Loucy (cell line): Measurements from ENCODE around the gene TBATA.

ENCODE experiments used
- H2AFZ ChIP-seq: fragments of 200-600 bp; sonication (generic); 2 replicates; pipeline ENCODE4 v1.6.0; 2016; ENCODE audit warnings: antibody characterized with exemption, mild to moderate bottlenecking, low read length, moderate library complexity
- H3F3A ChIP-seq: fragments of 200-600 bp; 2 replicates; pipeline ENCODE4 v1.6.0; 2016; ENCODE audit warnings: antibody characterized with exemption, low read depth, mild to moderate bottlenecking
- H3K27me3 ChIP-seq: fragments of 200-600 bp; sonication (generic); 2 replicates; pipeline ENCODE4 v1.6.1; 2014; ENCODE audit warnings: low read length, mild to moderate bottlenecking; ENCODE audit not compliant: insufficient read depth, poor library complexity, severe bottlenecking
- H3K36me3 ChIP-seq: fragments of 200-600 bp; sonication (generic); 2 replicates; pipeline ENCODE4 v1.6.1; 2016; ENCODE audit warnings: low read length; ENCODE audit not compliant: insufficient read depth
- H3K4me1 ChIP-seq: fragments of 200-600 bp; sonication (generic); 2 replicates; pipeline ENCODE4 v1.5.1; 2014; ENCODE audit warnings: low read length, mild to moderate bottlenecking; ENCODE audit not compliant: insufficient read depth, poor library complexity, severe bottlenecking
- H3K4me2 ChIP-seq: fragments of 200-600 bp; sonication (generic); 2 replicates; pipeline ENCODE4 v1.6.0; 2014; ENCODE audit warnings: antibody characterized with exemption, low read length, low read depth, mild to moderate bottlenecking; ENCODE audit not compliant: poor library complexity, severe bottlenecking
- H3K4me3 ChIP-seq: fragments of 200-600 bp; sonication (generic); 2 replicates; pipeline ENCODE4 v1.5.1; 2014; ENCODE audit warnings: low read length, mild to moderate bottlenecking, mixed read lengths; ENCODE audit not compliant: poor library complexity, severe bottlenecking
- H3K79me2 ChIP-seq: fragments of 200-600 bp; sonication (generic); 2 replicates; pipeline ENCODE4 v1.6.1; 2014; ENCODE audit warnings: low read length; ENCODE audit not compliant: insufficient read depth
- H3K9ac ChIP-seq: fragments of 200-600 bp; sonication (generic); 2 replicates; pipeline ENCODE4 v1.6.0; 2014; ENCODE audit warnings: mild to moderate bottlenecking, low read depth, low read length, moderate library complexity; ENCODE audit not compliant: poor library complexity, severe bottlenecking
- H3K9me2 ChIP-seq: fragments of 200-600 bp; sonication (generic); replicated peaks from 2 replicates; pipeline ENCODE4 v1.6.1; 2016; ENCODE audit warnings: low read depth, low read length, mixed read lengths
- H3K9me3 ChIP-seq: fragments of 200-600 bp; sonication (generic); 2 replicates; pipeline ENCODE4 v1.6.1; 2014; ENCODE audit warnings: mild to moderate bottlenecking, antibody characterized with exemption, low read length, low read depth; ENCODE audit not compliant: insufficient read depth
- H4K20me1 ChIP-seq: fragments of 200-600 bp; sonication (generic); 2 replicates; pipeline ENCODE4 v1.6.0; 2014; ENCODE audit warnings: antibody characterized with exemption, low read length, mild to moderate bottlenecking; ENCODE audit not compliant: insufficient read depth, poor library complexity, severe bottlenecking
- CTCF ChIP-seq: fragments of 200-600 bp; sonication (generic); conservative IDR thresholded peaks from 2 replicates; pipeline ENCODE4 v1.5.1; 2014; ENCODE audit warnings: mild to moderate bottlenecking, antibody characterized with exemption, low read length
- EZH2phosphoT487 ChIP-seq: fragments of 200-600 bp; IDR thresholded peaks from 2 replicates; pipeline ENCODE4 v1.6.1; 2018; ENCODE audit warnings: antibody characterized with exemption, mild to moderate bottlenecking, moderate library complexity, borderline replicate concordance

TBATA gene

GRCh38 chr10:70744617-70745143 lies 40.5 kb downstream of the TBATA start:
- no peak for TF ChIP-seq CTCF
- no peak for TF ChIP-seq EZH2phosphoT487
- Histone ChIP-seq H3K4me2 (no peak overlapping the region), H3K9ac (no peak overlapping the region)

GRCh38 chr10:70743879-70744278 lies 41.3 kb downstream of the TBATA start:
- Histone ChIP-seq H3K4me1 (no peaks in the 10 kb centered on the region), H4K20me1 (no peaks in the 10 kb centered on the region), H3K9me2 (no peaks in the 10 kb centered on the region), H2AFZ (no peak overlapping the region), H3K27me3 (no peaks in the 10 kb centered on the region), H3K4me2 (no peak overlapping the region), H3K4me3 (no peak overlapping the region), H3F3A (no peaks in the 10 kb centered on the region), H3K9ac (no peak overlapping the region), H3K9me3 (no peaks in the 10 kb centered on the region), H3K36me3 (no peaks in the 10 kb centered on the region), H3K79me2 (no peaks in the 10 kb centered on the region)
- TF ChIP-seq EZH2phosphoT487 (no peak), CTCF (no peak)

More at GRCh38 chr10:70744617-70745143, 40.5 kb downstream of the TBATA start:
- H3K36me3 ChIP-seq = no peaks in the 10 kb centered on the region
- no peak overlapping the region for H2AFZ ChIP-seq
- H3K9me2 ChIP-seq = no peaks in the 10 kb centered on the region
- no peaks in the 10 kb centered on the region for H3K27me3 ChIP-seq
- H4K20me1 ChIP-seq = no peaks in the 10 kb centered on the region
- H3F3A ChIP-seq = no peaks in the 10 kb centered on the region
- H3K9me3 ChIP-seq = no peaks in the 10 kb centered on the region
- no peaks in the 10 kb centered on the region for H3K4me1 ChIP-seq
- H3K4me3 ChIP-seq = no peak overlapping the region
- H3K79me2 ChIP-seq = no peaks in the 10 kb centered on the region

GRCh38 chr10:70743430-70743788 lies 41.8 kb downstream of the TBATA start:
- Histone ChIP-seq H2AFZ (no peak overlapping the region), H3K36me3 (no peaks in the 10 kb centered on the region), H3F3A (no peaks in the 10 kb centered on the region), H3K9ac (no peak overlapping the region), H3K9me2 (no peaks in the 10 kb centered on the region), H3K4me3 (no peak overlapping the region), H3K27me3 (no peaks in the 10 kb centered on the region), H3K9me3 (no peaks in the 10 kb centered on the region), H3K79me2 (no peaks in the 10 kb centered on the region), H4K20me1 (no peaks in the 10 kb centered on the region), H3K4me1 (no peaks in the 10 kb centered on the region), H3K4me2 (no peak overlapping the region)
- TF ChIP-seq EZH2phosphoT487 (no peak), CTCF (no peak)
